GM18511 (cell line): ENCODE data around the gene NRCAM.

Experiments used
- ATAC-seq: cut with Tn5 transposase; IDR thresholded peaks from one replicate; pipeline ENCODE4 v1.9.1; 2021; ENCODE audit warnings: mild to moderate bottlenecking, moderate library complexity; ENCODE audit not compliant: unreplicated experiment

The NRCAM gene

DNA sequence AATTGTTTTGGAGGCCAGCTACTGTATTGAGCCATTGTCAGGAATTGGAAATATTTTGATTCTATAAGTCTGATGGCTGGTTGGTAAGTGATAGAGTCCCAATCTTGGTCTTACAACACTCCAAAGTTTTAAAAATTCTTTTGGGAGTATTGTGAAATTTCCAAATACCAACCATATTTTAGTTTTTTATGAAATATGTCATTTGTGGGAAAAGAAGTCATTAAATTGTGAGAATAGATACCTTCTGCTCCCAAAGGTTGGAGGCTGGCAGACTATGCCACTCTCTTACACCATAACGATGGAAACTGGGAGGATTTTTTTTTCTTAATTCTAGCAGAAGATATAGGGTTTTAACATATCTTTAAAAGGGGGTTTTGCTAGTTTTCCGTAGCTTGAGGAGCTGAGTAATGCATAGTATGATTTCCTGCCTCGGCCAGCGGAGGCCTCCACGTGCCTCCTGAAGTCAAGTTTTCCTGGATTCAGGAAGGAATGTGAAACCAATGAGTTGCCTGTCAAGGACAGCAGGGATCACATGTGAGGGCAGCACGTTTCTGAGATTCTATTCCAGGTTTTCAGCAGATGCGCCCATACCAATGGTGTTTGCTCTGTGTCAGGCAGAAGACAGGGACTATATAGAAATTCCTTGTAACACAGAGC is 233.9 kb downstream of the NRCAM start:
- no peak for ATAC-seq

DNA sequence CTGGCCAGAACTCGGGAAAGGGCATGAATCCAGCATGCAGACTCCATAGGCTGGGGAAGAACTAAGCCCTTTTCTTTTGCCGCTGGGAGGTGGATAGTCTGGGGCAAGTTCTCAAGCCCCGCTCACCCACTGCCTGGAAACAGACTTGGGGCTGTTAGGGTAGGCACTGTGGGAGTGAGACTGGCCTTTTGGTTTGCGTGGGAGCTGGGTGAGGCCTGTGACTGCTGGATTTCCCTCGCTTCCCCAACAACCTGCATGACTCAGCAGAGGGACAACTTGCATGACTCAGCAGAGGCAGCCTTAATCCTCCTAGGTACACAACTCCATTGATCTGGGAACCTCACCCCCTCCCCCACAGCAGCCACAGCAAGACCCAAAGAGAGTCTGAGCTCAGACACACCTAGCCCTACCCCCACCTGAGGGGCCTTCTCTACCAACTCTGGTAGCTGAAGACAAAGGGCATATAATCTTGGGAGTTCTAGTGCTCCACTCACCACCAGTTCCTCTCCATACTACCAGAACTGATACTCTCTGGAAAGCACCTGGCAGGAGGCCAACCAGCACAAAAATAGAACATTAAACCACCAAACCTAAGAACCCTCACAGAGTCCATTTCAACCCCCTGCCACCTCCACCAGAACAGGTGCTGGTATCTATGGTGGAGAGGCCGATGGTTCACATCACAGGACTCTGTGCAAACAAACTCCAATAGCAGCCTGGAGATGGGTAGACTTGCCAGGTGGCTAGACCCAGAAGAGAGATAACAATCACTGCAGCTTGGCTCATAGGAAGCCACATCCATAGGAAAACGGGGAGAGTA is 244.6 kb downstream of the NRCAM start:
- peak; percentile 82 for ATAC-seq

DNA sequence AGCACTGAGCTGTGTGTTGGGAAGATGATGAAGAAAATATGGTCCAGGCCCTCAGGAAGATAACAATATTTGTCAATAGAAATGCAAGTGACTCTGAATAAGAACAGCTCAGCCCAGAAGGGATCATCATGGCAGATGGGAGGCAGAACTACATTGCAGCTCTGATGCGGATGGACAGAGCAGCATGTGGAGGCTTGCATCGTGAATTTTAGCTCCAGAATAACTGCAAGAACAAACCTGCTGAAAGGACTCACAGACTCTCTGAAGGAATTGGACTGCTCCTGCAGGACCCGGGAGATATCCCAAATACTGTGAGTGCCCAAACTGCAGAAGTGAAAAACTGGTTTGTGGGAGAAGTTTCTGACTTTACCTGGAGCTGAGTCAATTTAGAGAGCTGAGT is 245.4 kb downstream of the NRCAM start:
- no peak for ATAC-seq

GRCh38 chr7:108205311-108205710 is 250.9 kb downstream of the NRCAM start:
- no peak for ATAC-seq

- ATAC-seq = no peak
Observed at GRCh38 chr7:108204281-108204796, 251.9 kb downstream of the NRCAM start.

DNA sequence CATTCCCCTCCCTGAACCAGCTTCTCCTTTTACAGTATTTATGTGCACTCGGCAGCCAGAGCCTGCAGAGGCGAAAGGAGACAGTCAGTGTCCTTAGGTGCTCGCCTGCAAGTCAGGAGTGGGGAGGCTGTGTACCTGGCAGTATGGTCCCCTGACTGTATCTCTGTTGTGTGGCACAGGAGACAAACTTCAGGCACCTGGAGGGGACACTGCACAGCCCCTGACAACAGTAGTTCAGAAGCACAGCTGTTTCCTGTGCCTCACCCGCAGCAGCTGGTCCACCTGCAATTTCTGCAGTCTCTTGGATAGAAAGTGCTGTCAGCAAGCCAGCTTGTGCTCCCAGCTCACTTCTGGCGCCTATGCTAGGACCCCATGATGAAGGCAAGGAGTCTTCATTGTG is 252.7 kb downstream of the NRCAM start:
- peak; percentile 93 for ATAC-seq

- ATAC-seq = no peak
Observed at GRCh38 chr7:108202743-108203142, 253.5 kb downstream of the NRCAM start.

- ATAC-seq = no peak
Observed at GRCh38 chr7:108201766-108202165, 254.5 kb downstream of the NRCAM start.

DNA sequence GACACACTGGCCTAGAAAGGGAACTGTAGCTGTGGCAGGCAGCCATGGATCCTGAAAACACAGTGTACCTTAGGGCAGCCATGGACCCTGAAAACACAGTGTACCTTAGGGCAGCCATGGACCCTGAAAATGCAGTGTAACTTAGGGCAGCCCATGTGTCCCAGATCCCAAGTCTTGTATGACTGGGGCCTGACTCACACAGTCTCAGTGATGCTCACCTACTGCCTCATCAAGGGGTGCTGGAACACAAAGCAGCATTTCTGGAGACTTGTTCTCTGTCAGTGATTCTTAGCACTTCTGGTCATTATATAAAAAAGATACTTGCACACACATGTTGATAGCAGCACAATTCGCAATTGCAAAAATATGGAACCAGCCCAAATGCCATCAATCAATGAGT is 255.9 kb downstream of the NRCAM start:
- no peak for ATAC-seq

GRCh38 chr7:108197371-108198091 is 258.7 kb downstream of the NRCAM start:
- no peak for ATAC-seq

DNA sequence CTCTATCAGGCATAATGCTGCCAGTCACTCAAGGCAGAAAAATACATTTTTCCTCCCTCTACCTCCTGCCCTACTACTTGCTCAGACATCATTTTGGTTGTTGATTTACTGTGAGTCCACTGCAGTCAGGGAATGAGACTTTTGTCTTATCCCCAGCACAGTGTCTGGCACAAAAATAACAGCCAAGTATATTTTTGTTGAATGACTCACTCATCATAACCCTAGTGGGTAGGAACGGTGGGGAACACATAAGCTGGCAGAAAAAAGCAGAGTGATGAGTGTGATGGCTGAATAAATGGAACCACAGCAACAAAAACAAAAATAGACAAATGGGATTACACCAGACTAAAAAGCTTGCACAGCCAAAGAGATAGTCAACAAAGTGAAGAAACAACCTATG is 260.2 kb downstream of the NRCAM start:
- ATAC-seq = no peak

DNA sequence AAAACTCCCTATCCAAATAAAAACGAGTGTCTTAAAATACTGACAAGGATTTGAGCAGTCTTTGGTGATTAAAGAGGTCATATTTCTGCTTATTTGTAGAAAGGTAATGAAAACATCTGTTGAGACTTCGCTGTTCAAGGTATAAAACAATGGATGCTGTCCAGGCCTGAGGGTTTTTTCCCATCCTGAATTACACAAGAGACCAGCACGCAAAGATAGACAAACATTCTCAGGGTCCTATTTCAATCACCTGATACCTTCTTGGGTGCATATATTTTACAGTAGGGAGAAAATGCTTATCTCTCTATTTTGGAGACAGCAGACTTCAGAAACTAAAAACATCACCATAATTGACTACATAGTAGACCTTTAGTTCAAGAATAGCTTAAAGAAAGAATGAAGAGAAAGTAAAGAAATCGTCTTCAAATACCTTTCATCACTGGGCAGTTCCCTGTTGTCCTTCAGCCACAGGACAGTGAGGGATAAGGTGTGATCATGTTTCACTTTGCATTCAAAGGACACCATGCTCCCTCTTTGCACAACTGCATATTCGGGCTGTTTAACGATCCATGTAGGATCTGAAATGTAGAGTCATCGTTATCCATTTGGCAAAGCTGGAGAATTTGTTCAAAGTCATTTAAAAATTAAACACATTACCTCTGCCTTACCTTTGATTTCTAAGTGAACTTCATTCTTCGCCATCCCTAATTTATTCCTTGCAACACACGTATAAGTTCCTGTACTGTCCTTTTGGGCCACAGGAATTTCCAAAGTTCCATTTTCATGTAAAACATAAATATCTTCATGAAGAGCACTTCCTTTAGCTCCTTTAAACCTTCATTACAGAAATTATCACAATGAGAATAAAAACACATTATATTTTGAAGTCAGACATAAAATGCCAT is 262.4 kb downstream of the NRCAM start:
- ATAC-seq = no peak

DNA sequence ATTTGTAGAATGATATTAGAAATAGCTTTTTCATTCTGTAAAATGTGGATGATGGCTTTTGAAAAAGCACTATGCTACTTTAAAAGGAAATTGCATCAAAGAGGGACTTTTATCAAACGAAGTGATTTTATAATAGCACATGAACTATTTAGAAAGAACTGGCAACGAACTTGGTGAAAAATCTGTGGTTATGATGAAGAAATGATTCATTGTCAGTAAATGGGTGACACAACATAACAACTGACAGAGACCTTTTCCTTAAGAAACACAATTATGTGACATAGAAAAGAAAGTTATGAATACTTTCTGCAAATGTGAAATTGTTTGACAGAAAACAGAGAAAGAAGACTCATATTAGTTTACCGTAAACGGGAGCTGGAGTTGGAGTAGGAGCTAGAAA is 265.3 kb downstream of the NRCAM start:
- no peak for ATAC-seq

DNA sequence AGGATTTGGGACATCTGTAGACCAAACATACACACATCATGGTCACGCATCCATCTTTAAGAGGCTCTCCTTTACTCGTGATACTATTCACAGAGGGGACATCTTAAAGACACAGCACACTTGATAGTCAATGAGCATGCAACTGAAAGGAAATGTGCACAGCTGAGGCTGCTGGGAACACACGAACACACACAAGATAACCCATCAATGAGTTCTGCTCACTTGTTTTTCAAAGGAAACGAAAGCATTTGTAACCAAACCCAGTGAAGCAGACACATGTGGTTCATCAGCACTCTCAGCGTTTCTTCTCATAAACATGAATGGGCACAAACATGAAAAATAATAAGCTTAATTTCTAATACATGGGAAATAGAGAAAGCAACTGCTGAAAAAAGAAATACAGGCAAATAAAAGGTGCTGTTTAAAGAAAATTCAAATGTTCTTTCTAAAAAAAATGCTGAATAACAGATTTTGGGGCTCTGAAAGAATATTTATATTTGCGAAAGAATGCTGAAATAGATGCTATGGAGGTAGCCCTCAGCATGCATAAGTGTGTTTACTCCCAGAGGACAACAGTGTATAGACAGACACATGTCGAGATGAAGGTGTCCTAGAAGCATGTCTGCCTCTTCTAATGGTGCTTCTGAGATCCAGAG is 266.4 kb downstream of the NRCAM start:
- ATAC-seq = peak; percentile 94

DNA sequence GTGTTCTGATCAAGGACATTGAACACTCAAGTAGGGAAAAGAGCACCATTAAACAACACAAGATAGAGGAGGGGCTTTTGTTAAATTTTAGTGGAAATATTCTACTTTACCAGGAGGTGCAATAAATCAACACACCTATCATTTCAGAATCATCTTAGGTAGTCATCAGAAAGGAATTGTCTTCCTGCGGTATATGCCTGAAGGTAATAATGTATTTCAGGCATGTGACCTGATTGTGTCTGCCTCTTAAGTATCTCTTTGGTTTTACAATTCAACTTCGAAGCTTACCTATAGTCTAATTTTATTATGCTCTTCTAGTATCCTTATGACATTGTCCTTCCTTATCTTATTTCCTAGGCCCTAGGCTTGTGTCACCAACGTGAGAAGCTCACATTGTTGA is 267.5 kb downstream of the NRCAM start:
- ATAC-seq = no peak

- ATAC-seq = peak; percentile 72
Observed at GRCh38 chr7:108181073-108181985, 274.9 kb downstream of the NRCAM start.

DNA sequence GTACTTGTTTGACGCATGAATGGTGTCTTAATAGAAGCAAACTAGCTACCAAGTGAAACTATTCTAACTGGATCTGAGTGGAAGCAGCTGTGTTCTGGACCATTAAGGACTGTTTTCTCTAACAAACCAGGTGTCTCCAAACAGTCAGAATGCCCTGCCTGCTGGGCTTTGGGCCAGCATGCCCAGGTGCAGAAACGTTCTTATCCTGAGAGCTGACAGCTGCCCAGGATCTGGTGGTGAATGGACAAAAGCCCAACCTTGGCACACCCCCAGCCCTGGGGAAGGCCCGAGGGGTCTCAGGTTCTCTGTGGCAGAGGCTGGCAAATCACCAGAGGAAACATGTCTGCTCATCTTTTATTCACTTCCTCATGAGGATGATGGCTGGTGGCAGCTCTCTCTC is 277.8 kb downstream of the NRCAM start:
- peak; percentile 46 for ATAC-seq

DNA sequence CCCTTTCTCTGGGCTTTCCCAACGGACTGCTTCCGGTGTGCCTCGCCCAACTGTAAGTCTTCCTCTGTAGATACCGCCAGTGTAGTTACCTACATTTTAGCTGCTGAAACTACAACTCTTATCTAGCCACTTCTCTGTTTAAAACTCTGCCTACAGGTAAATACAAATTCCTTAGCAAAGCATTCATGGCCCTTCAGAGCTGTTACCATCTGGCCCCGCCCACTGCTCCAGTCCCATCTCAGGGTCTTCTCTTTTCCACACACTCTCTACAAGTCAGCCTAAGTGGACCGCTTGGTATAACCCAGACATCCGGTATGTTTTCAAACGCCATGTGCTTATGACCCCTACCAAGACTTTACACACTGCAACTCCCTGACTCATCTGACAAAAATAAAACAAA is 285.1 kb downstream of the NRCAM start:
- no peak for ATAC-seq

- ATAC-seq = no peak
Observed at GRCh38 chr7:108170251-108170650, 286.0 kb downstream of the NRCAM start.
